Activated CD4-positive, alpha-beta T cell treated with anti-CD3 and anti-CD28 coated beads for 24 hours (primary cell): ENCODE measurements around the gene IMPA2.
"Not testable (repeated sequence)": the region's sequence is repeated elsewhere in the genome, so short reads cannot be mapped to it uniquely, and the experiment has no call there.

Experiments used
- DNase-seq, 2 donors: peaks; one replicate each; pipeline ENCODE4 v3.0.0-alpha.2; 2020; ENCODE audit warnings: low read depth in 2 of 2

IMPA2 gene

GRCh38 chr18:12072996-12073395 lies 91.7 kb downstream of the IMPA2 start:
- DNase-seq: no peak

- no peak for DNase-seq
Measured at GRCh38 chr18:12074736-12075135, 93.4 kb downstream of the IMPA2 start.

GRCh38 chr18:12076424-12077140 lies 95.3 kb downstream of the IMPA2 start:
- no peak for DNase-seq

- DNase-seq: not testable (repeated sequence)
Measured at GRCh38 chr18:12077994-12078393, 96.7 kb downstream of the IMPA2 start.

GRCh38 chr18:12079491-12080237 lies 98.4 kb downstream of the IMPA2 start:
- no peak for DNase-seq
